Activated gamma-delta T cell treated with Interleukin-2 at 50 U/mL for 16 hours (primary cell): ENCODE measurements around the gene NOM1.
A peak's percentile ranks its signal among the peaks of the same experiment; 100 is the strongest.

Experiments
- DNase-seq: peaks from one replicate; pipeline ENCODE4 v3.0.0-alpha.2; 2020

The NOM1 gene

DNA sequence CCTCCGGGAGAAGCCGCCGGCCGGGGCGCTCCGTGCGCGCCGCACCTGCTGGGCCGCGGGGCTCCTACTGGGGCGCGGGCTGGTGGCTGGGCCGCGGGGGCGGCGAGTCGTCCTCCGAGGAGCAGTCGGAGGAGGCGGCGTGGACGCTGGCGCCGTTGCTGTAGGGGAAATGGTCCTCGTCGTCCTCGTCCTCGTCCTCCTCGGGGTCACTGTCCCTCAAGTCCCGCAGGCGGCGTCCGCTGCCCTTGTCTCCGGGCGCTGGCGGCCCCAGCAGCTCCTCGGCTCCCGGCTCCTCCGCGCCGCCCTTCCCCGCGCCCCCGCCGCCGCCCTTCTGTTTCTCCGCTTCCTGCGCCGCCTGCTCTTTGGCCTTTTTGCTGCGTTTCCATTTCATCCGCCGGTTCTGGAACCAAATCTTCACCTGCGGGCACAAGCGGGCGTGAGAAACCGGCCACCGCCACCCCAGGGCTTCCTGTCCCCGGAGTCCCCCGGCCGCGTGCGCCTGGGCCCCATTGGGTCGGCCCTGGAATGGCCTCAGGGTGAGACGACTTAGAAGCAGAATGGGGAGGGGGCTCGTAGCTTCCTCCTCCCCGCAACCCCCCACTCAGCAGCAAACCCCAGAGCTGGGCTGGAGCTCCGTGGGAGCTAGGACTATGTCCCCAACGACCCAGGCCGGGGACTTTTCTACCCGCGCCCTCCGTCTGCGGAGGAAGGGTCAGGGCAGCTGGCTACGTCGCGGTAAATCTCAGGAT lies 56.1 kb downstream of the NOM1 start:
- DNase-seq = no peak

GRCh38 chr7:157006205-157006747 lies 56.8 kb downstream of the NOM1 start:
- DNase-seq = no peak

DNA sequence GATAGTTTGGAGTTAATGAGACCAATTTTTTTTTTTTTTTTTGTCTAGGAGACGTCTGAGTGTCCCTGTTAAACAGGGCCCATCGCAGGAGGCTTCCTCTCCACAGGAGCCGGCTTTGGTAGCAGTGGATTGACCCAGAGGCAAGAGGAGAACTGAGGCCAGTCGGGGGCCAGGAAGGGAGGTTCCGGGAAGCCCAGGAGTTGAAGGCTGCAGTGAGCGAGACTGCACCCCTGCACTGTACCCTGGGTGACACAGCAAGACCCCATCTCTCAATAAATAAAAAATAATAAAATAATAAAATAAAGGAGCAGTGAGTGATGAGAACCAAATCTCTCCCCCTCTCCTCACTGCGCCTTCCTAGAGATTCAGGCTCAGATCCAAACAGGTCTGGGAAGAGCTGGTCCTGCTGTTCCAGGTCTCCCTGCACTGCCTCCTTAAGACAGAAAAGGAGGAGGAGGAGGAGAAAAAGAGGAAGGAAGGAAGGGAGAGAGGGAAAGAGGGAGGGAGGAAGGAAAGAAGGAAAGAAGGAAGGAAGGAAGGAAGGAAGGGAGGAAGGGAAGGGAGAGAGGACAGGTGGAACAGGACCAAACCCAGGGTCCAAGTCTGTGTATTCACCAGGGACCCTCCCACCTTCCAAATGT lies 57.4 kb downstream of the NOM1 start:
- DNase-seq = no peak

- DNase-seq = no peak
Measured at GRCh38 chr7:157007470-157008066, 58.1 kb downstream of the NOM1 start.

GRCh38 chr7:157008206-157009169 lies 59.0 kb downstream of the NOM1 start:
- DNase-seq = no peak

DNA sequence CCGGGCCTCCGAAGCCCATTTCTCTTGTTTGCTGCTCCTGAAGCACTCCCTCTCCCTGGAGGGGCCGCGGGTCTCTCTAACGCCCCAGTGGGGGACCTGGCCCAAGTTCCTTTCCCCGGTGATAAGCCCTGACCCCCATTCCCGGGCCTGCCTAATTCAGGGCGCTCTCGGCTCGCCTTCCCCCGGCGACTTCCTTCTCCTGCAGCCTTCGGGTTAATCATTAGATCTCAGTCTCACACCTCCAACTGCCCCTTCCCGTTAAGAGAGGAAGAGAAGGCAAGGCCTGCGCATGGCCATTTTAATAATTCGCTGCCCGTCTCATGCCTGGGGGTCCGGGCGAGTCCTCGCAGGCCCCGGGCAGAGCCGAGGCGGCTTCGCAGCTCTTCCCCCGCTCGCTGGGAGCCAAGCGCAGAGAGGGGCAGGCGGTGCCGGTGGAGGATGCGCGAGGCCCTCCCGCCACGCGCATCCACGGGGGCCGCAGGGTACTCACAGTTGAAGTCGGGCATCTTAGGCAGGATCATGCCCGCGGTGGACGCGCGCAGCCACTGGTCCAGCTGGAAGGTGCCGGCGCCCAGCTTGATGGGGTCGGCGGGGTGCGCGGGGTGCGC lies 59.8 kb downstream of the NOM1 start:
- DNase-seq = no peak

DNA sequence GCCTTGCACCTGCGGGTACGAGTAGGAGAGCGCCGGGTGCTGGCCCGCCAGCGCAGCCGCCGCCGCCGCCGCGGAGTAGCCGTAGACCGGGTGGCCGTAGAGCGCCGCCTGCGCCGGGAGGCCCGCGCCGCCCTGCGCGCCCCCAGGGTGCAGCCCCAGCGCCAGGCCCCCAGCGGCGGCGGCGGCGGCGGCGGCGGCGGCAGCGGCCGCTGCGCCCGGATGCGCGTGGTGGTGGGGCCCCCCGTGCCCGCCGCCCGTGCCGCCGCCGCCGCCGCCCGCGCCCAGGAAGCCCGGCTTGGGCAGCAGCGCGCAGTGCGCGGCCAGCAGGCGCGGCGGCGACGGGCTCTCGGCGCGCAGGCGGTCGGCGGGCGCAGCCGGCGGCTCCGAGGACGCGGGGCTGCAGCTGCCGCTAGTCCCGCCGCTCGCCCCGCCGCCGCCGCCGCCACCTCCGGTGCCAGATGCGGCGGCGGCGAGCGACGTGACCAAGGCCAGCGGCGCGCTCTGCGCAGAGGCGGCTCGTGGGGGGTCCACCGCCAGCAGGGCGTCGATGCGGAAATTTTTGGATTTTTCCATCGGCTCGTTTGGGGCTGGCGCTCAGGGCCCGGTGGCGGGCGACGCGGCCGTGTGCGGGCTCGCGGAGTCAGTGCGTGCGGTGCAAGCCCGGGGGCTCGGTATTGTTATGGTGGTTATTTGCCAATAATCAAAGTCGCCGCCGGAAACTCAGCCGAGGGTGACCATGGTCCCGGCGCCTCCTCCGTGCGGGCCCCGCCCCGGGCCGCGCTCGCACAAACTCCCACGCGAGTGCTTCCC lies 60.5 kb downstream of the NOM1 start:
- DNase-seq = no peak

DNA sequence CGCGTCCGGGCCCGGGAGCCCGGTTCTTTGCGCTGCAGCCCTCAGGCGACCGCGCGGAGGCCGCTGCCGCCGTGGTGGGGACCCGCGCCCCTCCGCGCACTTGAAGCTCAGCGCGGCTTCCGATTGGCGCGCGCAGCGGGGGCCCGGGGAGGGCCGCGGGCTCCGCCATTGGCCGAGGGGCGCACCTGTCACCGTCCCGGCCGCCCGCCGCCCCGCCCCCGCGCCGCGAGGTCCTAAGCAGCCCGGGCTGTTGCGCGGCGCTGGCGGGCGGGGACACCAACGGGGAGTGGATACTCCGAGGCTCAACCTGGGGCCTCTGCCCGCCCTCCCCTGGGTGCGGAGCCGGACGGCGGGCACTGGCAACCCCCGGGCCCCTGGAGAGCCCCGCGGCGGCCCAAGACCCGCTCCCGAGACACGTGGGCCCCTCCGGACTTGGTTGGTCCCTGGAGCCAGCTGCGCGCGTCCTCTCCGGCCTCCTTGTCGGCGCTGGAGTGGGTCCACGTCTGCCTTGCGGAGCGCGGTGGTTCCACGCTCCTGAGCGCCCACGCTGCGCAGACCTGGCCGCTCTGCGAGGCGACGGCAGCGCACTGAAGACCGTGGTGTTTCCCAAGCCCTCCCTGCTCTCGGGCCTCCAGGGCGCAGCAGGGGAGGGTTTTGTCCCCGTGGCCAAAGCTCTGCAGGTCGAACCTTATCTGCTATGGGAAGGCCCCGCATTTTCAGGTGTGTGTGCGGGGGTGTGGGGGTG lies 61.2 kb downstream of the NOM1 start, which contains the start of gene MNX1:
Gene MNX1 (minus strand): TSS at position 76 of the 745 bp plus-strand sequence. CDS start 313 bp downstream, outside the sequence.
- peak; percentile 15 for DNase-seq

- no peak for DNase-seq
Measured at GRCh38 chr7:157011333-157012112, 62.0 kb downstream of the NOM1 start.

GRCh38 chr7:157012113-157012547 lies 62.6 kb downstream of the NOM1 start:
- DNase-seq = no peak

DNA sequence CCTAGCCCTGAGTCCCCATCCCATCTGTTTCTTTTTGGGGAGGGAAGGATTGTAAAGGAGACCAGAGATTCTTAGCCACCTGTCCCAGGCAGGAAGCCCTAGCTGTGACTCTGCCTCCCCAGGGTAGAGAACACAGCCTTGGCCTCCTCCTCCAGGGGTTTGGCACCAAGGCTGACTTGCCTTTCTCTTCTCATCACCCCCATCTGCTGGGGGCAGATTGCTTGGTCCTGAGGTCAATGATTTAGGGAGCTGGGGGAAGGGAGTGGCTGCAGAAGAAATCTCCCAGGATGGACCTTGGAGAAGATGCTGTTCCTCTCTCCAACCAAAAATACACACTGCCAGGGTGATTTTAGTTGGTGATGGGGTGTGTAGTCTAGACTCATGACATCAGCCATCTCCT lies 63.6 kb downstream of the NOM1 start:
- DNase-seq = no peak

GRCh38 chr7:157013602-157014549 lies 64.4 kb downstream of the NOM1 start:
- DNase-seq = no peak

DNA sequence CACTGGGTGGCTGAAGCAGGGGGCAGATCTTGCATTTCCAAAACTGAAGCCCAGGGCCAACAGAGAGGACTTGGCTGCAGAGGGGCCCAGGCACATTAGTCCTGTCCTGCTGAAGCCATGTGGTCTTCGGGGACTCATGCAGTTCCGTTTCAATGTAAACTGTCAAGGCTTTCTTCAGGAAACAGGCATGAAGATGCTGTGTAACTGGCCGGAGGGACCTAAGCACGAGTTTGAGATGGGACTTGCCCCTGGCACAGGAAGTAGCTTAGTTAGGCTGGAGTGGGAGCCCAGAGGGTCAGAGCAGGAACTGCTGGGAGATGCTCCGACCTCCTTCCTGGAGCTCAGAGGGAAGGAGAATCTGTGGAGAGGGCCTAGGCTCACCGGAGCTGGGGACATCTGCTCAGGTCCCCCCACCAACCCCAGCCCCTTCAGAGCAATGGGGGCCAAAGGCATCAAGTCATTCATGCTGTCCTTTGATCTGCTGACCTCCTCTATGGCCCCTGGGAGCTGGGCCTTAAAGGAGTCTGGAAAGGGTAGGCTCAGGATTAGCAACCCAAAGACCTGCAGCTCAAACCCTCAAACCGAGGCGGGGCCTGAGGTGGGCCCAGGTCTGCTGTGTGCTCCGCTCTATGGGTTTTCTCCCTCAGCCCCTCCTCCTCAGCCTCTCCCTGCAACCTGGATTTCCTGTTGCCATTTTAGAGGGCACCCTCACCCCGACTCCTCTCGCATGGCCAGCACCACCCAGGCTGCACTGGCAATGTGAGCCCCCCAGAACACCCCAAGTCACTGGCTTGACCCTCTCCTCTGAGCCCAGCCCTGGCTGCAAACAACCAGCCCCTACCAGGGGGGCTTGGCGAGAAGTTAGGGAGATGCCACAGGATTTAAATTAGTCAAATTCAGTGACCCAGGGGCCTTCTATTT lies 65.4 kb downstream of the NOM1 start:
- DNase-seq = no peak

- DNase-seq = no peak
Measured at GRCh38 chr7:157016024-157016351, 66.5 kb downstream of the NOM1 start.

- DNase-seq = no peak
Measured at GRCh38 chr7:157016352-157017041, 67.0 kb downstream of the NOM1 start.

GRCh38 chr7:157017149-157017548 lies 67.6 kb downstream of the NOM1 start:
- DNase-seq = no peak
